DMS53 treated with DMSO at 0.1 percent for 48 hours (cell line): Measurements from ENCODE around the gene TRAF3.

Experiments used
- DNase-seq: peaks from one replicate; lab custom pipeline; 2025; ENCODE audit not compliant: unreplicated experiment; lab: John Stamatoyannopoulos, UW

TRAF3 gene

DNA sequence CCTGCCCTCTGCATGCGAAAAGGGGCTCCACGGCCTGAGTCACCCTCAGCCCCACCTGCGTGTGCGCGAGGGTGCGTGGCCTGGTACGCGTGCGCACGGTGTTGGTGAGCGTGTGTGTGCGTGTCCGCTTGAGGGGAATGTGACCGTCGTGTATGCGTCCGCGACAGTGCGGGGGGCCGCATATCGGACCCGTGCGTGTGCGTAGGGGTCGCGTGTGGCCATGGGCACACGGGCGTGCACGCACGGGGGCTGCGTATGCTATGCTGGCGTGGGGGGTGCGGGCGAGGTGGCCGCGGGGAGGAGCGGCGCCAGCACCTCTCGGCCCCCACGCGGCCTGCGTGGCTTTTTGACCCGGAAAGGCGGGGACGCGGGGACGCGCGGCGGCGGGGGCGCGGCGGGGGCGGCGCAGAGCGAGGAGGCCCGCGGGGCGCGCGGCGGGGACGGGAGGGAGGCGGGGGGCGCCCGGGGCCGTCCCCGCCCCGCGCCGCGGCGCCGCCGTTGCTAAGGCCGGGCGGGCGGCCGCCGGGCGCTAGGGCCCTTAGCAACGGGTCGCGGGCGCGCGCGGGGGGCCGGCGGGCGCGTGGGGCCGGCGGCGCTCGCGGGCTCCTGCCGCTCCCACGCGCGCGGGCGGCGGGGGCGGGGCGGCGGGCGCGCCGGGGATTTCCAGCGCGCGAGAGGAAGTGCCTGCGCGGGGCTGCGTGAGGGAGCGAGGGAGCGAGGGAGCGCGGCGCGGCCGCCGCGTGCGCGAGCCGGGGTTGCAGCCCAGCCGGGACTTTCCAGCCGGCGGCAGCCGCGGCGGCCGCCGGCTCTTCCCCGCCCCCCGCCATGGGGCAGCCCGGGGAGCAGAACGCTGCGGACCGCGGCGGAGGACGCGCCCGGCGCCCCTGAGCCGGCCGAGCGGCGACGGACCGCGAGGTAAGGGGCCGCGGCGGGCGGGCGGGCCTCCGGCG is at the start of gene TRAF3:
Gene TRAF3 (plus strand): TSS at position 689 of the 950 bp plus-strand sequence. CDS start 92,753 bp downstream, outside the sequence.
- DNase-seq = peak; percentile 37

DNA sequence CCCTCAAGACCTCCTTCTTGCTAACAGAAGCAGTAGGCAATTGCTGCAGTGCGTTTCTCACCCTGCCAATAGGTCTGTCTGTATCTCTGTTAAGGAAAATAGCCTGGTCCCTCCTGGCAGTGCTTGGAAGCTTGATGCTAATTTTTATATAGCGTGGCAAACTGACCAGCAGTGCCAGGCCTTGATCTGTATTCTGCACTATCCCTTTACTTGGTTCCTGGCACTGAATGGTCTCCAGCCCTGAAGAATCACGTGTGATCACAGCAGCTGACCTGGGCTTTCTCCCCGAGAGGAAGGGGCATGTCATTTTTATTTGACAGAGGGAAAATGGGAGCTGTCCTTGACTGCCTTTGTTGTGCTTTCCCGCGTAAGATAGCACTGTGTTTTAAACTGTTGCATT is 48.7 kb upstream of the TRAF3 start:
- no peak for DNase-seq

- no peak for DNase-seq
Observed at GRCh38 chr14:102729268-102729667, 48.0 kb upstream of the TRAF3 start.

GRCh38 chr14:102729825-102730224 is 47.4 kb upstream of the TRAF3 start:
- DNase-seq = no peak

DNA sequence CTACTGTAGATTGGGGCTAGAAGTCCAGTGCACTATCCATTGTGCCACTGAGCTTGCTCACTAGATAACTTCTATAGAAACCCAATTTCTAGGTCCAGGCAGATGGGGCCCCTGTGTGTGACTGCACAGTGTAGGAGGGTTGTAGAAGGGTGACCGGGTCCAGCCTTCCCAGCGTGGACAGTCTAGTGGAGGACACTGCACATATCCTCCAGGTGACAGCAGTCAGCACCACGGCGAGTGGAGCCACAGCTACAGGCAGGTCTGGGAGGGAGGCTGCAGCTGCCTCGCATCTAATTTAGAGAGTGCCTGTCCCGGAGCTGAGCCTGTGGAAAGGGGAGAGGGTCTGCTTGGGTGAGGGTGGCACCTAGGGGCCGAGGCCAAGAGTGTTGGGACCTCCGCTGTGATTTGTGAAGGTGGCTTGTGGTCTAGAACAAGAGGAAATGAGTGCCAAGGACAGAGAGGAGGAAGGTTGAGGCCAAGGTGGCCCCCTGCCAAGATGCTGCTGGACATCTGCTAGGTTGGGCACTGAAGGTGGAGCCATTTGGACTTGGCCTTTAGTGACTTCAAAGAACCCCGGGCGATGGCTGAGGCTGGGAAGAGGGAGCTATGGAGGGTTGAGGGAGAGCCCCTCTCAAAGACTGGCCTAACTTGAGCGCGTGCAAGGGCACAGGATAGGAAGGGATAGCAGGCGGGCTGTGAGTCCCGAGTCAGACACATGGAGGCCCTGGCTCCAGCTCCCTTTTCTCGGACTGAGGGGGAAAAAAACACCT is 46.0 kb upstream of the TRAF3 start:
- no peak for DNase-seq

DNA sequence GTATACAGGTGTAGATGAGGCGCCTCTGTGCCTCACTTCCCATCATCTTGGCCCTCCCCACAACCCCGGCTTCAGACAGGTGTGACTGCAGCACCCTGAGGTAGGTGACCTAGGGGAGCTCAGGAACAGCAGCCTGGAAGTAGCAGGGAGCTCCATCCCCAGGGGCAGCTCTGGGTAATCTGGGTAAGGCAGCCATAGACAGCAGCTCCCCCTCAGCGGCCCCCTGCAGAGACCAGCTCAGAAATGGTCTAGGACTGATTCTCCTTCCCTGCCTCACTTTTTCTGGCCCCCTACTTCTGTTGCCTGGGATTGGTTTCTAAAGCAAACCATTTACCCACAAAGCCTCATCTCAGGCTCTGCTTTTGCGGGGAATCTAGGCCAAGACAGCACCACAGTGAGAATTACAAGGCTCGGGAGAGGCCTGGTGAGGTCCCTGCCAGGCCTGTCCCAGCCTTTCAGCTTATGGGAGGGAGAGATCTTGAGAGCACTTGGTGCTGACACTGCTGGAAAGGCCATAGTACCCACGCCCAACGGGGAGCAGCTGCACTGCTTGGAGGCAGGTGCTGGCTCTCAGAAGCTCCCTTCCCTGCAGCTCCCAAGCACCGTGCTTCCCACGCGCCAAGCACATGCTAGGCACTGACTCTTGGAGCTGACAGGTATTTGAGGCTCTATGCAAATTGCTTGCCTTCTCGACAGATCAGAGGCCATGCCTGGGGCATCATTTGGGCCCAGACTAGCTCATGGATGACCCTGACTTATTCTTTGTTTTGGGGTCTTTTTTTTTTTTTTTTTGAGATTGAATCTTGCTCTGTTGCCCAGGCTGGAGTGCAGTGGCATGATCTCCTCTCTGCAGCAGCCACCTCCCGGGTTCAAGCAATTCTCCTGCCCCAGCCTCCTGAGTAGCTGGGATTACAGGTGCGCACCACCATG is 45.1 kb upstream of the TRAF3 start:
- no peak for DNase-seq

DNA sequence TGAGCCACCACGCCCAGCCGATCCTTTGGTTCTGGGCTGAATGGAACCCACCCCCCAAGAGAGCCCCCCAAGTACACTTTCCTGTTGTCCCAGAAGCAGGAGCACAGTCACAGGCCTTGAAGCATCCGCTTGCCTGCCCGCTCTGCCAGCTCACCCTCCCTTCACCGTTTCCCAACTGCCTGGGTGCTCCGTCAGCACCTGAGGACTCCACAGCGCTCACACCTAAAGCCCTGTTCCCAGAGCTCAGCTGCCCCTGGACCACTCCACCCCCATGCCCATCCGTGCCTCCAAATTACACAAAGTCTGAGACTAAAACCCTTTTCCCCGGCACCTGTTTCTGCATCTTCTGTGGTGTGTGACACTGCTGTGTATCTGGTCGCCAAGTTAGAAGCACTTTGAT is 44.3 kb upstream of the TRAF3 start:
- DNase-seq = no peak

DNA sequence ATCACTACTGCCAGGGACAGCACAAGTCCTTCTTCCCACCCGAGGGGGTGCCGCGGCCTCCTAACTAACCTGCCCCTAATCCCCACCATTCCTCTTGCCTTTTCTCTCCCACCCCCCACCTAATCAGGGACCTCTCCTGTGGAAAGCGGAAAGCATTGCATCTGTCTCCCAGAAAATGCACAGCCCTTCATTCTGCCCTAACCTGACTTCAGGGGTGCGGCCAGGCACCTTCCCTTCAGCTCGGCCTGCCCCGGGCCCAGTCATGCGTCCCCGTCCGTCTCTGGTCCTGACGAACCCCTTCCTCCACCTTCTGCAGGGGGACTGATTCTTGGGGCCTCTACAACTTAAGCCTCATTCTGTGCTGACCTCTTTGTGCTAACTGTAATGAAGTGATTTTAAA is 43.9 kb upstream of the TRAF3 start:
- DNase-seq = no peak

DNA sequence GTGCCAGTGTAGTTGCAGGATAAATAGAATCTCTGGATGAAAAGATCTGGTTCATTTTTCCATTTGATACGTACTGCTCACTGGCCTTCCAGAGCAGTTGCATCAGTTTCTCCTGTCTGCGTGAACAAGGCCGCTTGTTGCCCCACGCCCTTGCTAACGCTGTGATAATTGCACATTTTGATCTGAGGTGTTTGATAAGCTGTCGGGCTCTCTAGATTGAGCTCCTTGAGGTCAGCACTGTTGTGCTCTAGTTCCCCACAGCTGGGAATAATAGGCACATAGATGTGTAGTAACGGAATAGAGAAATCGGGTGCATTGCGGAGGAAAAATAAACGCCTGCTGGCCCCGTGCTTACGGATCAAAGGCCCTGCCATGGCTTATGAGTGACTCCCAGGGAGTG is 42.8 kb upstream of the TRAF3 start:
- DNase-seq = no peak

DNA sequence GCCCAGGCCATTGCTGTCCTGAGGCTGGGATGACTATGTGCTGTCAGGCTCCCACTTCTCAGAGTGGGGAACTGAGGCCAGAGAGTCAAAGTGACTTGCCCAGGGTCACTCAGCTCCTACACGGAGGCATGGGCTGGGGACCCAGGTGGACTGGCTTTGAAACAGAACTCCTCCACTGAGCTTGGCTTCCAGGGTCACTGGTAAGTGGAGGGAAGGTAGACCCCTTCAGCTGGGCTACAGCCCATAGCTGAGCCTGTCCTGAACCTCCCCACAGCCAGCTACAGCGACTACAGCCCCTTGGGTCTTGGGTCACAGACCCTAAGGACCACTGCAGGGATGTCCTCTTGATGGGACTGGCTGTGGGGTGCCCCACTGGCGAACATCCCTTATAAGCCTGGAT is 40.3 kb upstream of the TRAF3 start:
- no peak for DNase-seq

DNA sequence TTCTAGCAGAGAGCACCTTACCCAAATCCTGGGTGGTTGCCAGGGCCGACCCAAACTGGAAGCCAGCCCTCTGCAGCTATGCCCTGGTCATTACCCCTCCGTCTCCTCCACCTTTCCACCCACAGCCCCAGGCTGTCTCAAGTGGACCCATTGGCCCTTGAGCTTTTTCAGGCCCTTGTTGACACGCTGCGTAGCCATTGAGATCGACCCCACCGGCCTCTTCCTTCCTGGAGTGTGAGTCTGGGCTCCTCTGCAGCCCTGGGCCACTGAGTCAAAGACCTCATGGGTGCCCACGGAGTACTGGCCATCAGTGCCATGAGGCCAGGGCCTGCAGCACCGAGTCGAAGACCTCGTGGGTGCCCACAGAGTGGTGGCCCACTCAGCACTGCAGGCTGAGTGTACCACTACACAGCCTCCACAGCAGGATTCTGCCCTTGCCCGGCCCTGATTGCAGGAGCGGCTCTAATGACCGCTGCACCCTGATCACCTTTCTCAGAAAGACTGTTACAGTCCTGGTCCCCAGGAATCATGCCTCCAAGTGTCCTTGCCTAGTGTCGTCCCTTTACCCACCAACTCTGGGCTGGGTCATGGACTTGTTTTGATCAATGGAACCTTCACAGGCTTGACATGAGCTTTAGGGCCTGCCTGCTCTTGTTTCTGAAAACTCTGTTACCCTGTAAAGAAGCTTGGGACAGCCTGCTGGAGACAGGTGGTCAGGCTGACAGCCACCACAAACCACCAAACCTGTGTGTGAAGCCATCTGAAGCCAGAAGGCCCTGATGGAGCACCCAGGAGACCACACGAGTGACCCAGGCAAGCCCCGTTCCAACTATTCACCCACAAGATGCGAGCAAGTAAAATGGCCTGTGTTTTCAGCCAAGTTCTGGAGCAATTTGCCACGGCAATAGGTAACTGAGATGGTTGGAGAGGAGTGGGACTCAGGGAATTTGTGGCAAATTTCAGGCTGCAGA is 39.6 kb upstream of the TRAF3 start:
- DNase-seq = no peak

GRCh38 chr14:102738373-102739189 is 38.7 kb upstream of the TRAF3 start:
- no peak for DNase-seq

- no peak for DNase-seq
Observed at GRCh38 chr14:102739190-102739469, 38.1 kb upstream of the TRAF3 start.

- DNase-seq = no peak
Observed at GRCh38 chr14:102746634-102747438, 30.4 kb upstream of the TRAF3 start.

GRCh38 chr14:102748806-102749205 is 28.4 kb upstream of the TRAF3 start:
- no peak for DNase-seq

- no peak for DNase-seq
Observed at GRCh38 chr14:102749393-102750305, 27.6 kb upstream of the TRAF3 start.

GRCh38 chr14:102750376-102750775 is 26.9 kb upstream of the TRAF3 start:
- no peak for DNase-seq
